Mucosa of descending colon (tissue), 3 donors: ENCODE measurements around the gene SRD5A3. TPM values are rescaled to one million over a fixed set of nuclear protein-coding genes. Genes with fewer than 3 reads are reported as not detected.
"Not testable (repeated sequence)": the region's sequence is repeated elsewhere in the genome, so short reads cannot be mapped to it uniquely, and the experiment has no call there.

Experiments
- ATAC-seq: fragments of 200-7000 bp; cut with Tn5 transposase; one replicate; pipeline ENCODE4 v1.9.1; 2020; ENCODE audit warnings: mild to moderate bottlenecking, moderate library complexity
- DNase-seq, 3 donors: peaks; one replicate each; pipeline ENCODE4 v3.0.0-alpha.2; 2020
- H3K36me3 ChIP-seq: fragments of 200-600 bp; one replicate; pipeline ENCODE4 v1.8.0; 2021; ENCODE audit warnings: low read depth, mild to moderate bottlenecking
- H3K4me1 ChIP-seq: fragments of 200-600 bp; one replicate; pipeline ENCODE4 v1.8.0; 2021; ENCODE audit warnings: low read depth, mild to moderate bottlenecking
- H3K4me3 ChIP-seq: fragments of 200-600 bp; one replicate; pipeline ENCODE4 v1.8.0; 2021; ENCODE audit warnings: mild to moderate bottlenecking
- H3K9me3 ChIP-seq: fragments of 200-600 bp; one replicate; pipeline ENCODE4 v1.8.0; 2021; ENCODE audit warnings: mild to moderate bottlenecking
- intact Hi-C, 2 donors: fragments of 100-400 bp; cut with DNase I in 1 of 2; cut with micrococcal nuclease in 1 of 2; formaldehyde crosslinking; loops; one replicate each; pipeline versions ENCODE4 v1.11.0 to v1.11.1; 2022; cut with DNase I, micrococcal nuclease
- total RNA-seq, 3 donors: library from RNA; stranded (reverse); fragmentation: NEBNext Ultra II Directional in 2 of 3; extraction: Animal tissue kit (Norgen Biotek cat#: 25700) in 2 of 3; gene quantifications; one replicate each; pipeline versions ENCODE4 v1.2.1 to v1.2.4, GENCODE V29; 2021 to 2023
- TF ChIP-seq, protein P1 (sequence below): fragments of 200-600 bp; IDR thresholded peaks from one replicate; pipeline ENCODE4 v1.8.0; 2022; ENCODE audit warnings: antibody characterized with exemption, mild to moderate bottlenecking
- donor health status: DM: no; HTN: no; CAD: no; lungs with moderate emphysema.
- donor health status: DM: no; HTN: no; CAD: no.
- donor health status: DM: no; HTN: yes; CAD: no.

SRD5A3 gene
- total RNA-seq, 3 donors from 2014 or later: 5.9 to 14.7 (median 14.0) TPM

DNA sequence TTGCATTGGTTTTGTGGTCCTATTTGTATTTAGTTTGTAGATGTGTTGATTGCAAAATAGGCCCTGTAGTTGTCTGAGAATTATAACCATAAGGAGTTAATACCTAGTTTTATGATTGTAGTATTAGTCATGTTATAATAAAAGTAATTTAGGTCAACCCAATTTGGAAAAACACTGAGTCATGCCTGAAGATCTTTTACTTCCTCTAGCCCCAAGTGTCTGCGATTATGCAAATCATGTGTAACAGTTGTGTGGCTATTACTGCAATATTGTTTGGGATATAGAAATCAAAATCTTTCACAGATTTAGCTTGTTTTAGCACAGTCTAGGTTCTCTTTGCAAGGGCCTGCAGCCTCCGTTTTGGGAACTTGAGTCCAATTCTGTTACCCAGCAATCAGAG, 12.6 kb downstream of the SRD5A3 start:
- ATAC-seq (peak; percentile 86), DNase-seq (no peak)
- intact Hi-C loops: no loop called here
- Histone ChIP-seq H3K4me1 (peaks cover 10% of the 10 kb centered on the region), H3K4me3 (no peak overlapping the region), H3K36me3 (no peaks in the 10 kb centered on the region), H3K9me3 (no peaks in the 10 kb centered on the region)
- TF ChIP-seq, protein P1, sequence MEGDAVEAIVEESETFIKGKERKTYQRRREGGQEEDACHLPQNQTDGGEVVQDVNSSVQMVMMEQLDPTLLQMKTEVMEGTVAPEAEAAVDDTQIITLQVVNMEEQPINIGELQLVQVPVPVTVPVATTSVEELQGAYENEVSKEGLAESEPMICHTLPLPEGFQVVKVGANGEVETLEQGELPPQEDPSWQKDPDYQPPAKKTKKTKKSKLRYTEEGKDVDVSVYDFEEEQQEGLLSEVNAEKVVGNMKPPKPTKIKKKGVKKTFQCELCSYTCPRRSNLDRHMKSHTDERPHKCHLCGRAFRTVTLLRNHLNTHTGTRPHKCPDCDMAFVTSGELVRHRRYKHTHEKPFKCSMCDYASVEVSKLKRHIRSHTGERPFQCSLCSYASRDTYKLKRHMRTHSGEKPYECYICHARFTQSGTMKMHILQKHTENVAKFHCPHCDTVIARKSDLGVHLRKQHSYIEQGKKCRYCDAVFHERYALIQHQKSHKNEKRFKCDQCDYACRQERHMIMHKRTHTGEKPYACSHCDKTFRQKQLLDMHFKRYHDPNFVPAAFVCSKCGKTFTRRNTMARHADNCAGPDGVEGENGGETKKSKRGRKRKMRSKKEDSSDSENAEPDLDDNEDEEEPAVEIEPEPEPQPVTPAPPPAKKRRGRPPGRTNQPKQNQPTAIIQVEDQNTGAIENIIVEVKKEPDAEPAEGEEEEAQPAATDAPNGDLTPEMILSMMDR: no peak

DNA sequence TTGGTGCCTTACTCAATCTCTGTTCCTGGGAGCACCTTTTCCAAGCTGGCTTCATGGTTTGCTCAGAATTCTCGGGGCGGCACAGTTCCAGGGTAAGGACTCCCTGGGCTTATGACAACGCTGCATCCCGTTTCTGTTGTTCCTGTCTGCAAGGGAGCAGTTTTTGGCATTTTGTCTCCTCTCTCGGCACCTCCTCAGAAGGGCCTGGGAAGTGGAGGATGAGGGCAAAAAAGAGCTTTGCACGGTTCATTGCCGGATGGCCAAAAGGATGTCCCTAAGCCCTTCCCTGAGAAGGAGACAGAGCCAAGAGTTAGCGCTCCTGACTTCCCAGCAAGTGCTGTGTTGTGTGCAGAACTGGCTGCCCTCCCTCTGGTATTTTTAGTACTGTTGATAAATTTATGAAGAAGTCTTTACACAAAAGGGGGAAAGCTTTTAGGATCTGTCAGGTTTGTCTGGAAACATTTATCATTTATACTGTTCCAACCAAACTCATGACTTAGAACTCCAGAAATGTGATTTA, 13.4 kb downstream of the SRD5A3 start:
- TF ChIP-seq, protein P1: no peak
- intact Hi-C loops: no loop called here
- Histone ChIP-seq H3K9me3 (no peaks in the 10 kb centered on the region), H3K36me3 (no peaks in the 10 kb centered on the region), H3K4me1 (peaks cover 10% of the 10 kb centered on the region), H3K4me3 (no peak overlapping the region)
- ATAC-seq (peak; percentile 20), DNase-seq (no peak)

DNA sequence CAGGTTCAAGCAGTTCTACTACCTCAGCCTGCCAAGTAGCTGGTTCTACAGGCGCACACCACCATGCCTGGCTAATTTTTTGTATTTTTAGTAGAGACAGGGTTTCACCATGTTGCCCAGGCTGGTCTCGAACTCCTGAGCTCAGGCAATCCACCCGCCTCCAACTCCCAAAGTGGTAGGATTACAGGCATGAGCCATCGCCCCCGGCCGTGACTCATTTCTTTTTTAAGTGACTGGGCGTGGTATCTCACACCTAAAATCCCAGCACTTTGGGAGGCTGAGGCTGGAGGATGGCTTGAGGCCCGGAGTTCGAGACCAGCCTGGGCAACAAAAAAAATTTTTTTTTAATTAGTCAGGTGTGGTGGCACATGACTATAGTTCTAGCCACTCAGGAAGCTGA, 16.9 kb downstream of the SRD5A3 start:
- H3K4me1 ChIP-seq, DNase-seq, H3K4me3 ChIP-seq, intact Hi-C loops, H3K36me3 ChIP-seq, ATAC-seq, H3K9me3 ChIP-seq: not testable (repeated sequence)

DNA sequence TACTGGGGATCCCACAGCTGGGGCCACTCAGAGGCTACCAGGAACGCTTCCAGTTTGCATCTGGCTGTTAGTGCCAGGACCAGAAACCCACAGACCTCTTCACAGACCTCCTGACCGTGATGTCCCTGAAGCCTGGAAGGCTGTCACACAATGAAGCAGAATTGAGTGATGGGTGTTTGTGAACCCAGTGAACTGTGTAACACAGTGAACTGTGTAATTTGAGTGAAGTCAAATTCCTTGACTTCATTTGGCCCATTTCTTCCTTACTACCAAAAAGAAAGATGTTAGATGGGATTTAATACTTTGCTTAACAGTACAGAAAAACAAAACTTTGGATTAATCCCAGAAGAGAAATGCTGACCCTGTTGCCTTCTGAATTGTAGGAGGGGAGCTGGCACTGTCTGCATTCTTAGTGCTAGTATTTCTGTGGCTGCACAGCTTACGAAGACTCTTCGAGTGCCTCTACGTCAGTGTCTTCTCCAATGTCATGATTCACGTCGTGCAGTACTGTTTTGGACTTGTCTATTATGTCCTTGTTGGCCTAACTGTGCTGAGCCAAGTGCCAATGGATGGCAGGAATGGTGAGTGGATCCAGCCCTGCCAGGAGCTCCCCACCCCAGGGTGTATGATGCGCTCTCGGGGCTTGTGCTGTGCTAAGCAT, 17.8 kb downstream of the SRD5A3 start:
- no peak for DNase-seq

DNA sequence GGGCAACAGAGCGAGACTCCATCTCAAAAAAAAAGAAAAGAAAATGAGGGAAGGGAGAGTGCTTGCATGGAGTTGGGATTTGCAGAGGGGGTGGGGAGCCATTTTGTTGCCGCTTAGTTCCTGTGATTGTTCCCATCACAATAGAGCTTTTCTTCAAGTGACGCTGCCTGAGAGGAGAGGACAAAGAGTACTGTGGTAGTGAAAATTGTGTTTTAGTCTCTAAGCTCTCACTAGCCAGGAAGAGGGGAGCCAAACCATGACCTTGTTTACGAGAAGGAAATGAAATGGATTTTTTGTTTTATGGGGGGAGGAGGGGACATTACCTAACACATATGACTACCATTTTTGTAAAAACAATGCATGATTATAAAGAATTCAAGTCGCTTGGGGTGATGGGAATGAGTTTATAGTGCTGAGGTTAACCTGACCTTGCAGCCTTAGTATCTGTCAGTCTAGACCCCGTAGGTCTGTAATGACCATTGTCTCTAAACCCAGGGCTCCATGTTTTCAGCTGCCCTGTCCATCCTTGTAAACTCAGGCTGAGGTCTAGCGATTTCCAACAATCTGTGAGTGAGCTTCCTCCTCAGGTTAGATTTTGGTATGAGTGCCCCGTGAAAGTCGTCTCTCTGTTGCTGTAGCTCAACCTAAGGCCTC, 18.8 kb downstream of the SRD5A3 start:
- Histone ChIP-seq H3K4me1 (no peaks in the 10 kb centered on the region), H3K4me3 (no peak overlapping the region), H3K9me3 (no peaks in the 10 kb centered on the region), H3K36me3 (no peaks in the 10 kb centered on the region)
- TF ChIP-seq, protein P1: no peak
- no peak for DNase-seq
- intact Hi-C loops: no loop called here
- no peak for ATAC-seq

More for the DNA sequence above, 17.8 kb downstream of the SRD5A3 start:
- TF ChIP-seq, protein P1: no peak
- no peak overlapping the region for H3K4me3 ChIP-seq
- no peaks in the 10 kb centered on the region for H3K36me3 ChIP-seq
- ATAC-seq: no peak
- H3K4me1 ChIP-seq: peaks cover 5% of the 10 kb centered on the region
- no peaks in the 10 kb centered on the region for H3K9me3 ChIP-seq
- intact Hi-C loops: no loop called here

DNA sequence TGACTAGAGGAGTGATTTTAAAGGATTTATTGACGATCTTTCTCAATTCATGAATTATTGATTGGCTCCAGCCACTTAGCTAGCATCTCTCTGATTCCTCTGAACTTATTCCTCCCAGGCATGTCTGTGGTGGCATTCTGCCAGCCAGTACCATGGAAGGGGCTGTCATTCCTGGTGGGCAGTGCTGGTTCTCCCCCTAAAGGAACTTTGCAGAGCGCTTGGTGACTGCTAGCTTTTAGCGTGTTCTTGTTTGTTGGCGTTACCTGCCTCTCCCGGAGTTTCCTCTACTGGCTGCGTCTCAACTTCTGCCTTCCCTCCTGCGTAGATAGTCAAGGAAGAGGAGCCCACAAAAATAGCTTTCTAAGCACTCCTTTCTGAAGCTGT, 19.3 kb downstream of the SRD5A3 start:
- no peaks in the 10 kb centered on the region for H3K36me3 ChIP-seq
- no peaks in the 10 kb centered on the region for H3K9me3 ChIP-seq
- H3K4me3 ChIP-seq: no peak overlapping the region
- TF ChIP-seq, protein P1: no peak
- ATAC-seq: no peak
- no peak for DNase-seq
- intact Hi-C loops: no loop called here
- no peaks in the 10 kb centered on the region for H3K4me1 ChIP-seq
